Measurements from ENCODE around the gene NEK9. TPM values are rescaled to one million over a fixed set of nuclear protein-coding genes. Genes with fewer than 3 reads are reported as not detected.
A peak's percentile ranks its signal among the peaks of the same experiment; 100 is the strongest.

The NEK9 gene
- total and polyA plus RNA-seq, 8 donors = 12.5 to 225 (median 30.4) TPM

DNA sequence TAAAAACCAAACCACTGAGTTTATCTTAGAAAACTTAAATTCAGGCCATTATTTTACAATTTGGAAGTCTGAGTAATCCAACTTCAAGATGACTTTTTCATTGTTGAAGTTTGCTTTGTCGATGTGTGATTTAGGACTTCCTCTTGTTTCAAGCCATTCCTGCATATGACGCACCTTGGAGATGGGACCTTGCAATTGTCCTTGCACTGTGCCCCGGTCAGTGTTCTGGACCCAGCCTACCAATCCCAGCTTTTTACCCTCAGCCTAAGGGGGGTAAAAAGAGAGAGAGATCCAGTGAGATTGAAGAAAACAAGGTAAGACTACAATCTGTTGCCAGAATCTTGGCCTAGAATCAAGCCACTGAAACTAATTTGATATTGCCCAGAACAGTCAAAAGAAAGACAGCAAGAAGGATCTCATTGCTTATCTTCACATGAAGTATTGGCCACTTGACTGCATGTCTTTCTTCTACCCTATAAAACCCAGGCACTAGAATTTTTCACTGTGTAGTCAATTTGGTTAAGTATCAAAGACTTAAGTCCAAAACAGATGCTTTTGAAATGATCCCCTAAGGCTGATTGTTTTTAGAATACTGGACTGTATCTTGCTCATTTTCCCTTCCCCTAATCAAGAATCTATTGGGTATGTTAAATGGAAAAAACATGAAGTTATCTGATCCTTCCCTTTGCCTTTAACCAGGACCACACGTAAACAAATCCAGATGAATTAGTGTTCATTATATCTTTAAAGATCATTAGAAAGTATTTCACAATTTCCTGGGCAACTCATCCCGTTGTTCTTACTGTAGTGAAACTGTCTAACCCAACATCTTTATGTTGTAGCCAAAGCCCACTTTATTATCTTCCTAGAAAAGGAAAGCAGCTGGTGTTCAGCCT is 73.2 kb downstream of the NEK9 start:
- TF ChIP-seq, protein P1, sequence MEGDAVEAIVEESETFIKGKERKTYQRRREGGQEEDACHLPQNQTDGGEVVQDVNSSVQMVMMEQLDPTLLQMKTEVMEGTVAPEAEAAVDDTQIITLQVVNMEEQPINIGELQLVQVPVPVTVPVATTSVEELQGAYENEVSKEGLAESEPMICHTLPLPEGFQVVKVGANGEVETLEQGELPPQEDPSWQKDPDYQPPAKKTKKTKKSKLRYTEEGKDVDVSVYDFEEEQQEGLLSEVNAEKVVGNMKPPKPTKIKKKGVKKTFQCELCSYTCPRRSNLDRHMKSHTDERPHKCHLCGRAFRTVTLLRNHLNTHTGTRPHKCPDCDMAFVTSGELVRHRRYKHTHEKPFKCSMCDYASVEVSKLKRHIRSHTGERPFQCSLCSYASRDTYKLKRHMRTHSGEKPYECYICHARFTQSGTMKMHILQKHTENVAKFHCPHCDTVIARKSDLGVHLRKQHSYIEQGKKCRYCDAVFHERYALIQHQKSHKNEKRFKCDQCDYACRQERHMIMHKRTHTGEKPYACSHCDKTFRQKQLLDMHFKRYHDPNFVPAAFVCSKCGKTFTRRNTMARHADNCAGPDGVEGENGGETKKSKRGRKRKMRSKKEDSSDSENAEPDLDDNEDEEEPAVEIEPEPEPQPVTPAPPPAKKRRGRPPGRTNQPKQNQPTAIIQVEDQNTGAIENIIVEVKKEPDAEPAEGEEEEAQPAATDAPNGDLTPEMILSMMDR (IDR thresholded peaks at IDR 0.05) = no peak
- TF ChIP-seq POLR2AphosphoS5 (IDR thresholded peaks at IDR 0.05) (no peak), EP300 (IDR thresholded peaks at IDR 0.05) (no peak), POLR2A (IDR thresholded peaks at IDR 0.05) (no peak)
- no peak overlapping the region for H3K4me3 ChIP-seq
- H3K9me3 ChIP-seq = no peaks in the 10 kb centered on the region
- DNase-seq = no peak
- WGBS, 5 donors = 64 to 70% (median 66%) methylated on average over 5 of the region's 5 CpGs
- no peaks in the 10 kb centered on the region for H3K27me3 ChIP-seq
- H3K36me3 ChIP-seq = no peaks in the 10 kb centered on the region
- intact Hi-C loops (cut with DNase I; ENCODE audit: low total_unique reads) = no loop called here
- H3K4me1 ChIP-seq = peaks cover 7 to 27% (median 20%) of the 10 kb centered on the region in 4 donors
- no peak overlapping the region for H3K27ac ChIP-seq

DNA sequence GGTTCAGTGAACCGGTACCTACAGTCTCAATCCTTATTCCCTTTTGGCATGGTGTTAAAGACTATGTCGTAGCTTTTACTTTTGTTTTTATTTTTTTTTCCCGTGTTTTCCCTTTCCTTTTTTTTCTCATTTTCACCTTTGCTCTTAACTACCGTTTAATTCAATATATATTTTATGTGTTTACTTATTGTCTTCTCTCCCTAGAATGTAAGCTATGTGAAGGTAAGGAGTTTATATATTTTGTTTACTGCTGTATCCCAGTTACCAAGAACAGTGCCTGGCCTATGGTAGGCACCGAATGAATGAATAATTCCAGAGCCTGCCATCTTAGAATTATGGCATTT is 75.3 kb downstream of the NEK9 start:
- H3K27ac ChIP-seq = peak overlapping the region; percentile 74 to 94 (median 92)
- 20 to 27% (median 21%) methylated on average over 5 of the region's 5 CpGs for WGBS, 5 donors
- H3K9me3 ChIP-seq = no peaks in the 10 kb centered on the region
- peaks cover 0 to 5% (median 0%) of the 10 kb centered on the region in 4 donors for H3K36me3 ChIP-seq
- DNase-seq = no peak
- H3K4me1 ChIP-seq = peaks cover 7 to 29% (median 21%) of the 10 kb centered on the region in 4 donors
- intact Hi-C loops (cut with DNase I; ENCODE audit: low total_unique reads) = no loop called here
- H3K27me3 ChIP-seq = no peaks in the 10 kb centered on the region
- TF ChIP-seq EP300 (IDR thresholded peaks at IDR 0.05) (no peak), POLR2A (IDR thresholded peaks at IDR 0.05) (no peak), POLR2AphosphoS5 (IDR thresholded peaks at IDR 0.05) (no peak)
- TF ChIP-seq, protein P1 (IDR thresholded peaks at IDR 0.05) = no peak
- peak overlapping the region; percentile 59 to 69 (median 61) for H3K4me3 ChIP-seq

DNA sequence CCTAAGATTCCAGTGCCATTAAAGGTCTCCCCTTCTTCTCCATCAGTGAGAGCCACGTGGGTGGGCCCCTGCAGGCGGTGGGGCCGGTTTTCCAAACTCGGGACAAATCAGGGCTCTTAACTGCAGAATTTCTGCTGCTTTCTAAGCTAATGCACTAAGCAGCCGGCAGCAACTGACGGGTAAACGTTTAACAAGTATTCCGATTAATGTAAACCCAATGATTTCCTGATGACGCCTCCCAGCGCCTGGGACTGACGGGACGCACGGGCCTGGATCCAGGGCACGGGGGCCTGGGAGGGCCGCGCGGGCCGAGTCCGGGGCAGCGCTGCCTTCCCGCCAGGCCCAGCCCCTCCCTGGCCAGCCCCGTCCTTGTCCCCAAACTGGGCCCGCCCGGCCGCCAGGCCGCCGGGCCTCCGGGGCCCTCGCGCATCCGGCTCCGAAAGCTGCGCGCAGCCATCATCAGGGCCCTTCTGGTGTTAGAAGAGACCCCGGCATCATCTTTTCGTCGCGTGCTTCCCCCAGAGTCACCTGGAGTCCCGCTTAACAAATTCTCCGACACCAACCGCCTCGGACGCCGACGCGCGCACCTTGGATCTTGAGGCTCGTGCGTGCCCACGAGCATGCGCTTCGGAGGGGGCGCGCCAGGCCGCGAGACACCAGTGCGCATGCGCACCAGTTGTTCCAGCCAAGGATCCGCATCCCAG is 75.8 kb downstream of the NEK9 start, which contains the start of gene MLH3:
TSS of gene MLH3 (minus strand) at position 616 of the 704 bp plus-strand sequence. CDS start 1,812 bp downstream, outside the sequence.
- intact Hi-C loops (cut with DNase I; ENCODE audit: low total_unique reads) = no loop called here
- DNase-seq = peak; percentile 81 to 95
- H3K9me3 ChIP-seq = no peaks in the 10 kb centered on the region
- WGBS, 5 donors = 0 to 1% (median 0%) methylated on average over 47 to 59 of the region's 59 CpGs
- H3K4me1 ChIP-seq = peaks cover 7 to 29% (median 21%) of the 10 kb centered on the region in 4 donors
- peak within 1 kb of the TSS; percentile 74 to 94 (median 92) for H3K27ac ChIP-seq
- TF ChIP-seq, protein P1 (IDR thresholded peaks at IDR 0.05) = no peak
- no peak for TF ChIP-seq EP300 (IDR thresholded peaks at IDR 0.05)
- TF ChIP-seq POLR2AphosphoS5 (IDR thresholded peaks at IDR 0.05) = peak; percentile 73 to 93 (median 89)
- no peak for TF ChIP-seq POLR2A (IDR thresholded peaks at IDR 0.05)
- no peaks in the 10 kb centered on the region for H3K27me3 ChIP-seq
- H3K36me3 ChIP-seq = peaks cover 0 to 5% (median 0%) of the 10 kb centered on the region in 4 donors
- peak within 1 kb of the TSS; percentile 59 to 69 (median 61) for H3K4me3 ChIP-seq

DNA sequence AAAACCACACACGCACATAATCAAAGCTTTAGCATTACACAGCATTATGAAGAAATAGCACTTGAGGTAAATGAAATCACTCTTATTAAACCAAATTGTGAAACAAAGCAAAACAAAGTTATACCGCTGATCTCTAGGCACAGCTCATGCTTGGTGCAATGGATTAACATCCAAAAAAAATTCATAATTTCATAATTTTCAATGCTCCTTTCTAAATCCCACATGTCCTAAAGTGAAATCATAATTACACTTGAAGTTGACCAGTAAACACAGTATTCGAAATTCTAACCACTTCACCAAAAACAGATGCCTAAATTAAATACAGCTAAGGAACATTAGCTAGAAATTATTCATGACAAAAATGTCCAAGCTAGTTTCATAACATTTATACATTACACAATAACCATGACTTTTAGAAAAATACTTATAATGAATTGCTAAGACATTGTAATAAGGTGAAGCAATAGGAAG is 77.1 kb downstream of the NEK9 start:
- 73 to 92% (median 90%) methylated on average over 3 of the region's 3 CpGs for WGBS, 5 donors
- H3K4me1 ChIP-seq = peaks cover 7 to 40% (median 27%) of the 10 kb centered on the region in 4 donors
- TF ChIP-seq, protein P1 (IDR thresholded peaks at IDR 0.05) = no peak
- peak in 1 of 3 donors; percentile 8 for TF ChIP-seq POLR2AphosphoS5 (IDR thresholded peaks at IDR 0.05)
- intact Hi-C loops (cut with DNase I; ENCODE audit: low total_unique reads) = no loop called here
- no peaks in the 10 kb centered on the region for H3K27me3 ChIP-seq
- H3K9me3 ChIP-seq = no peaks in the 10 kb centered on the region
- H3K27ac ChIP-seq = peak overlapping the region in 3 of 5 donors; percentile 11 to 92 (median 85)
- no peak overlapping the region for H3K4me3 ChIP-seq
- DNase-seq = no peak
- peaks cover 0 to 5% (median 0%) of the 10 kb centered on the region in 4 donors for H3K36me3 ChIP-seq
